ENCODE measurements around the gene LEFTY1. TPM values are rescaled to one million over a fixed set of nuclear protein-coding genes. Genes with fewer than 3 reads are reported as not detected.

Gene LEFTY1
- polyA plus RNA-seq, 2 donors = 0.02 to 0.10 TPM

GRCh38 chr1:225866061-225866837 is 22.7 kb downstream of the LEFTY1 start:
- WGBS, 2 donors = 72 to 77% methylated on average over 8 of the region's 8 CpGs
- Histone ChIP-seq H3K27me3 (ENCODE audit: control insufficient read depth in 1 of 2, insufficient read depth in 2 of 2, low read length in 2 of 2) (no peaks in the 10 kb centered on the region), H3K4me3 (ENCODE audit: low read depth in 1 of 2, low read length in 2 of 2) (no peak overlapping the region), H3K36me3 (ENCODE audit: control insufficient read depth in 2 of 2, insufficient read depth in 2 of 2, low read length in 1 of 2) (peaks cover 25 to 47% of the 10 kb centered on the region in 2 donors), H3K27ac (ENCODE audit: low read depth in 2 of 2, low read length in 1 of 2) (no peak overlapping the region), H3K4me1 (ENCODE audit: control insufficient read depth in 2 of 2, insufficient read depth in 2 of 2, low read length in 1 of 2) (peaks cover 0 to 2% of the 10 kb centered on the region in 2 donors), H3K9me3 (ENCODE audit: control insufficient read depth in 2 of 2, insufficient read depth in 1 of 2, low read depth in 1 of 2, low read length in 1 of 2) (no peaks in the 10 kb centered on the region)

- no peak overlapping the region for H3K27ac ChIP-seq (ENCODE audit: low read depth in 2 of 2, low read length in 1 of 2)
- H3K4me3 ChIP-seq (ENCODE audit: low read depth in 1 of 2, low read length in 2 of 2) = no peak overlapping the region
- H3K27me3 ChIP-seq (ENCODE audit: control insufficient read depth in 1 of 2, insufficient read depth in 2 of 2, low read length in 2 of 2) = no peaks in the 10 kb centered on the region
- peaks cover 0 to 2% of the 10 kb centered on the region in 2 donors for H3K4me1 ChIP-seq (ENCODE audit: control insufficient read depth in 2 of 2, insufficient read depth in 2 of 2, low read length in 1 of 2)
- 84 to 86% methylated on average over 12 to 13 of the region's 13 CpGs for WGBS, 2 donors
- peaks cover 25 to 54% of the 10 kb centered on the region in 2 donors for H3K36me3 ChIP-seq (ENCODE audit: control insufficient read depth in 2 of 2, insufficient read depth in 2 of 2, low read length in 1 of 2)
- H3K9me3 ChIP-seq (ENCODE audit: control insufficient read depth in 2 of 2, insufficient read depth in 1 of 2, low read depth in 1 of 2, low read length in 1 of 2) = no peaks in the 10 kb centered on the region
Measured at GRCh38 chr1:225865514-225865913, 23.4 kb downstream of the LEFTY1 start.

- Histone ChIP-seq H3K9me3 (ENCODE audit: control insufficient read depth in 2 of 2, insufficient read depth in 1 of 2, low read depth in 1 of 2, low read length in 1 of 2) (no peaks in the 10 kb centered on the region), H3K4me1 (ENCODE audit: control insufficient read depth in 2 of 2, insufficient read depth in 2 of 2, low read length in 1 of 2) (peaks cover 2% of the 10 kb centered on the region in 2 donors), H3K4me3 (ENCODE audit: low read depth in 1 of 2, low read length in 2 of 2) (no peak overlapping the region), H3K27me3 (ENCODE audit: control insufficient read depth in 1 of 2, insufficient read depth in 2 of 2, low read length in 2 of 2) (no peaks in the 10 kb centered on the region), H3K36me3 (ENCODE audit: control insufficient read depth in 2 of 2, insufficient read depth in 2 of 2, low read length in 1 of 2) (peaks cover 27 to 57% of the 10 kb centered on the region in 2 donors), H3K27ac (ENCODE audit: low read depth in 2 of 2, low read length in 1 of 2) (no peak overlapping the region)
- 77 to 92% methylated on average over 5 of the region's 5 CpGs for WGBS, 2 donors
Measured at GRCh38 chr1:225863167-225863566, 25.8 kb downstream of the LEFTY1 start.

GRCh38 chr1:225862581-225862950 is 26.4 kb downstream of the LEFTY1 start:
- no peak overlapping the region for H3K27ac ChIP-seq (ENCODE audit: low read depth in 2 of 2, low read length in 1 of 2)
- no peak overlapping the region for H3K4me3 ChIP-seq (ENCODE audit: low read depth in 1 of 2, low read length in 2 of 2)
- peaks cover 2% of the 10 kb centered on the region in 2 donors for H3K4me1 ChIP-seq (ENCODE audit: control insufficient read depth in 2 of 2, insufficient read depth in 2 of 2, low read length in 1 of 2)
- H3K9me3 ChIP-seq (ENCODE audit: control insufficient read depth in 2 of 2, insufficient read depth in 1 of 2, low read depth in 1 of 2, low read length in 1 of 2) = no peaks in the 10 kb centered on the region
- no peaks in the 10 kb centered on the region for H3K27me3 ChIP-seq (ENCODE audit: control insufficient read depth in 1 of 2, insufficient read depth in 2 of 2, low read length in 2 of 2)
- WGBS, 2 donors = 90 to 92% methylated on average over 11 to 13 of the region's 13 CpGs
- peaks cover 25 to 53% of the 10 kb centered on the region in 2 donors for H3K36me3 ChIP-seq (ENCODE audit: control insufficient read depth in 2 of 2, insufficient read depth in 2 of 2, low read length in 1 of 2)

- H3K4me3 ChIP-seq (ENCODE audit: low read depth in 1 of 2, low read length in 2 of 2) = no peak overlapping the region
- 89 to 92% methylated on average over 13 of the region's 13 CpGs for WGBS, 2 donors
- peaks cover 2 to 4% of the 10 kb centered on the region in 2 donors for H3K4me1 ChIP-seq (ENCODE audit: control insufficient read depth in 2 of 2, insufficient read depth in 2 of 2, low read length in 1 of 2)
- H3K9me3 ChIP-seq (ENCODE audit: control insufficient read depth in 2 of 2, insufficient read depth in 1 of 2, low read depth in 1 of 2, low read length in 1 of 2) = no peaks in the 10 kb centered on the region
- H3K27me3 ChIP-seq (ENCODE audit: control insufficient read depth in 1 of 2, insufficient read depth in 2 of 2, low read length in 2 of 2) = no peaks in the 10 kb centered on the region
- peaks cover 25 to 52% of the 10 kb centered on the region in 2 donors for H3K36me3 ChIP-seq (ENCODE audit: control insufficient read depth in 2 of 2, insufficient read depth in 2 of 2, low read length in 1 of 2)
- H3K27ac ChIP-seq (ENCODE audit: low read depth in 2 of 2, low read length in 1 of 2) = no peak overlapping the region
Measured at GRCh38 chr1:225861834-225862580, 26.9 kb downstream of the LEFTY1 start.

- Histone ChIP-seq H3K36me3 (ENCODE audit: control insufficient read depth in 2 of 2, insufficient read depth in 2 of 2, low read length in 1 of 2) (peaks cover 25 to 46% of the 10 kb centered on the region in 2 donors), H3K27me3 (ENCODE audit: control insufficient read depth in 1 of 2, insufficient read depth in 2 of 2, low read length in 2 of 2) (no peaks in the 10 kb centered on the region), H3K4me1 (ENCODE audit: control insufficient read depth in 2 of 2, insufficient read depth in 2 of 2, low read length in 1 of 2) (peaks cover 2 to 4% of the 10 kb centered on the region in 2 donors), H3K9me3 (ENCODE audit: control insufficient read depth in 2 of 2, insufficient read depth in 1 of 2, low read depth in 1 of 2, low read length in 1 of 2) (no peaks in the 10 kb centered on the region), H3K27ac (ENCODE audit: low read depth in 2 of 2, low read length in 1 of 2) (no peak overlapping the region), H3K4me3 (ENCODE audit: low read depth in 1 of 2, low read length in 2 of 2) (no peak overlapping the region)
- WGBS, 2 donors = 92% methylated on average over 7 of the region's 7 CpGs
Measured at GRCh38 chr1:225860876-225861441, 28.0 kb downstream of the LEFTY1 start.

- no peaks in the 10 kb centered on the region for H3K27me3 ChIP-seq (ENCODE audit: control insufficient read depth in 1 of 2, insufficient read depth in 2 of 2, low read length in 2 of 2)
- H3K4me3 ChIP-seq (ENCODE audit: low read depth in 1 of 2, low read length in 2 of 2) = no peak overlapping the region
- no peaks in the 10 kb centered on the region for H3K9me3 ChIP-seq (ENCODE audit: control insufficient read depth in 2 of 2, insufficient read depth in 1 of 2, low read depth in 1 of 2, low read length in 1 of 2)
- 86 to 93% methylated on average over 5 of the region's 5 CpGs for WGBS, 2 donors
- H3K36me3 ChIP-seq (ENCODE audit: control insufficient read depth in 2 of 2, insufficient read depth in 2 of 2, low read length in 1 of 2) = peaks cover 19 to 37% of the 10 kb centered on the region in 2 donors
- no peak overlapping the region for H3K27ac ChIP-seq (ENCODE audit: low read depth in 2 of 2, low read length in 1 of 2)
- peaks cover 2 to 4% of the 10 kb centered on the region in 2 donors for H3K4me1 ChIP-seq (ENCODE audit: control insufficient read depth in 2 of 2, insufficient read depth in 2 of 2, low read length in 1 of 2)
Measured at GRCh38 chr1:225860107-225860506, 28.8 kb downstream of the LEFTY1 start.

- Histone ChIP-seq H3K27ac (ENCODE audit: low read depth in 2 of 2, low read length in 1 of 2) (no peak overlapping the region), H3K9me3 (ENCODE audit: control insufficient read depth in 2 of 2, insufficient read depth in 1 of 2, low read depth in 1 of 2, low read length in 1 of 2) (no peaks in the 10 kb centered on the region), H3K4me1 (ENCODE audit: control insufficient read depth in 2 of 2, insufficient read depth in 2 of 2, low read length in 1 of 2) (peaks cover 2 to 4% of the 10 kb centered on the region in 2 donors), H3K36me3 (ENCODE audit: control insufficient read depth in 2 of 2, insufficient read depth in 2 of 2, low read length in 1 of 2) (peaks cover 19 to 41% of the 10 kb centered on the region in 2 donors), H3K4me3 (ENCODE audit: low read depth in 1 of 2, low read length in 2 of 2) (no peak overlapping the region), H3K27me3 (ENCODE audit: control insufficient read depth in 1 of 2, insufficient read depth in 2 of 2, low read length in 2 of 2) (no peaks in the 10 kb centered on the region)
- WGBS, 2 donors = 94 to 96% methylated on average over 5 of the region's 5 CpGs
Measured at GRCh38 chr1:225859151-225859550, 29.8 kb downstream of the LEFTY1 start.

- no peaks in the 10 kb centered on the region for H3K27me3 ChIP-seq (ENCODE audit: control insufficient read depth in 1 of 2, insufficient read depth in 2 of 2, low read length in 2 of 2)
- 53 to 61% methylated on average over 7 of the region's 7 CpGs for WGBS, 2 donors
- H3K4me1 ChIP-seq (ENCODE audit: control insufficient read depth in 2 of 2, insufficient read depth in 2 of 2, low read length in 1 of 2) = peaks cover 1 to 4% of the 10 kb centered on the region in 2 donors
- no peaks in the 10 kb centered on the region for H3K9me3 ChIP-seq (ENCODE audit: control insufficient read depth in 2 of 2, insufficient read depth in 1 of 2, low read depth in 1 of 2, low read length in 1 of 2)
- peaks cover 18 to 48% of the 10 kb centered on the region in 2 donors for H3K36me3 ChIP-seq (ENCODE audit: control insufficient read depth in 2 of 2, insufficient read depth in 2 of 2, low read length in 1 of 2)
- no peak overlapping the region for H3K27ac ChIP-seq (ENCODE audit: low read depth in 2 of 2, low read length in 1 of 2)
- no peak overlapping the region for H3K4me3 ChIP-seq (ENCODE audit: low read depth in 1 of 2, low read length in 2 of 2)
Measured at GRCh38 chr1:225857256-225857655, 31.7 kb downstream of the LEFTY1 start.

Data from esophagus (tissue), 2 donors.